Esophagus squamous epithelium (tissue), 5 donors: ENCODE data around the gene LILRB5. TPM values are rescaled to one million over a fixed set of nuclear protein-coding genes. Genes with fewer than 3 reads are reported as not detected.
A peak's percentile ranks its signal among the peaks of the same experiment; 100 is the strongest.

ENCODE experiments used
- DNase-seq: peaks from one replicate; lab custom pipeline; 2025; lab: John Stamatoyannopoulos, UW
- H3K27ac ChIP-seq, 4 donors: fragments of 200-600 bp; sonication (generic); one replicate each; pipeline ENCODE4 v1.5.1; 2016 to 2019; ENCODE audit warnings: mild to moderate bottlenecking in 1 of 4
- H3K27me3 ChIP-seq, 4 donors: fragments of 200-600 bp; sonication (generic); 1 replicate in 3 of 4; 2 replicates in 1 of 4; pipeline versions ENCODE4 v1.5.1 to v1.6.0; 2017 to 2021; ENCODE audit warnings: antibody characterized with exemption in 1 of 4
- H3K36me3 ChIP-seq, 3 donors: fragments of 200-600 bp; sonication (generic); one replicate each; pipeline ENCODE4 v1.5.1; 2016 to 2019
- H3K4me1 ChIP-seq, 3 donors: fragments of 200-600 bp; sonication (generic); one replicate each; pipeline ENCODE4 v1.5.1; 2017 to 2019
- H3K4me3 ChIP-seq, 4 donors: fragments of 200-600 bp; sonication (generic); 1 replicate in 3 of 4; 2 replicates in 1 of 4; pipeline ENCODE4 v1.5.1; 2016 to 2019; ENCODE audit warnings: mild to moderate bottlenecking in 2 of 4, moderate library complexity in 1 of 4
- H3K9me3 ChIP-seq, 3 donors: fragments of 200-600 bp; sonication (generic); one replicate each; pipeline ENCODE4 v1.5.1; 2016 to 2019
- POLR2A ChIP-seq, 4 donors: fragments of 450-650 bp; IDR thresholded peaks; one replicate each; pipeline ENCODE4 v1.6.1; 2017; ENCODE audit warnings: antibody characterized with exemption in 4 of 4, mild to moderate bottlenecking in 4 of 4, moderate library complexity in 3 of 4
- WGBS, 2 donors: methylation state at CpG; one replicate each; pipeline ENCODE4 v1.1.5; 2018; 5-methylcytosine and 5-hydroxymethylcytosine counted together
- intact Hi-C: fragments of 100-400 bp; cut with DNase I; formaldehyde crosslinking; loops from one replicate; pipeline ENCODE4 v1.15.0; 2022
- small RNA-seq, 4 donors: library from RNA; depleted of rRNA; stranded (forward); fragments of <200 nt; gene quantifications; one replicate each; pipeline ENCODE3, GENCODE V24; 2016
- total RNA-seq, 4 donors: library from RNA; depleted of rRNA; stranded (reverse); fragments of >200 nt; gene quantifications; one replicate each; pipeline ENCODE4 v1.1.0, GENCODE V29; 2016
- TF ChIP-seq, protein P1 (sequence below), 6 experiments: fragments of 450-650 bp in 4 of 6; fragments of 200-600 bp in 2 of 6; sonication (generic) in 2 of 6; IDR thresholded peaks; one replicate each; pipeline ENCODE4 v1.5.1; 2016 to 2019; ENCODE audit warnings: antibody characterized with exemption in 6 of 6, mild to moderate bottlenecking in 4 of 6, moderate library complexity in 4 of 6
- donor health status: DM: yes; HTN: yes; CAD: no.

The LILRB5 gene
- total RNA-seq, 4 donors from 2014 or later, result 1.4 to 9.3 (median 5.8) TPM; not detected in 1

DNA sequence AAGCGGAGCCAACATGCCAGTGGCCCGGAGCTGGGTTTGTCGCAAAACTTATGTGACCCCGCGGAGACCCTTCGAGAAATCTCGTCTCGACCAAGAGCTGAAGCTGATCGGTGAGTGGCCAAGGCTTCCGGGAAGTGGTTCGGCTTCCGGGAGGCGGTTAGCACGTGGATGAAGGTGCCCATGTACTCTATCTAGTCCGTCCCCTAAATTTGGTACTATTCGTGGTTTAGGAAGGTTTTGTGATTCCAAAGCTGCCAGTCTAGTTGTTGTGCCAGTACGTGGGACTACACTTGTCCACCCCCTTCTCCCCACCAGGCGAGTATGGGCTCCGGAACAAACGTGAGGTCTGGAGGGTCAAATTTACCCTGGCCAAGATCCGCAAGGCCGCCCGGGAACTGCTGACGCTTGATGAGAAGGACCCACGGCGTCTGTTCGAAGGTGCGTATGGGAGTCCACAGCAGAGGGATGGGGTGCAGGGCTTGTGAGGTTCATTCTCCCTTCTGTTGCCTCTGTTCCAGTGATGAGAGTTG is 55.8 kb downstream of the LILRB5 start:
- TF ChIP-seq POLR2A (IDR thresholded peaks at IDR 0.05), result no peak
- TF ChIP-seq, protein P1, sequence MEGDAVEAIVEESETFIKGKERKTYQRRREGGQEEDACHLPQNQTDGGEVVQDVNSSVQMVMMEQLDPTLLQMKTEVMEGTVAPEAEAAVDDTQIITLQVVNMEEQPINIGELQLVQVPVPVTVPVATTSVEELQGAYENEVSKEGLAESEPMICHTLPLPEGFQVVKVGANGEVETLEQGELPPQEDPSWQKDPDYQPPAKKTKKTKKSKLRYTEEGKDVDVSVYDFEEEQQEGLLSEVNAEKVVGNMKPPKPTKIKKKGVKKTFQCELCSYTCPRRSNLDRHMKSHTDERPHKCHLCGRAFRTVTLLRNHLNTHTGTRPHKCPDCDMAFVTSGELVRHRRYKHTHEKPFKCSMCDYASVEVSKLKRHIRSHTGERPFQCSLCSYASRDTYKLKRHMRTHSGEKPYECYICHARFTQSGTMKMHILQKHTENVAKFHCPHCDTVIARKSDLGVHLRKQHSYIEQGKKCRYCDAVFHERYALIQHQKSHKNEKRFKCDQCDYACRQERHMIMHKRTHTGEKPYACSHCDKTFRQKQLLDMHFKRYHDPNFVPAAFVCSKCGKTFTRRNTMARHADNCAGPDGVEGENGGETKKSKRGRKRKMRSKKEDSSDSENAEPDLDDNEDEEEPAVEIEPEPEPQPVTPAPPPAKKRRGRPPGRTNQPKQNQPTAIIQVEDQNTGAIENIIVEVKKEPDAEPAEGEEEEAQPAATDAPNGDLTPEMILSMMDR (IDR thresholded peaks at IDR 0.05), result no peak
- intact Hi-C loops, result no loop called here
- WGBS, 2 donors, result 0 to 1% methylated on average over 15 of the region's 28 CpGs
- Histone ChIP-seq H3K36me3 (peaks cover 15 to 51% (median 16%) of the 10 kb centered on the region in 3 donors), H3K4me3 (peak overlapping the region; percentile 63 to 85 (median 78)), H3K27ac (peak overlapping the region; percentile 91 to 99 (median 94)), H3K4me1 (peaks cover 21 to 59% (median 49%) of the 10 kb centered on the region in 3 donors), H3K9me3 (no peaks in the 10 kb centered on the region), H3K27me3 (no peaks in the 10 kb centered on the region)
- DNase-seq, result no peak

Small RNA genes lying within 50 kb of the gene (small RNA-seq; reads per million reads assigned to genes)
- gene AC245884.12 (0 reads per million in 4 donors), gene MIR4752 (0 reads per million in 4 donors), gene RNU6-1307P (0 reads per million in 4 donors)

Other genes starting within 250 kb of the LILRB5 start
- gene VSTM1, start 193.4 kb downstream of the LILRB5 start, total RNA-seq, result not detected
- not detected for gene TARM1, start 175.9 kb downstream of the LILRB5 start, total RNA-seq
- 1 to 10 TPM in 2 of 4 donors, under 1 TPM in 1, not detected in 1; 0.70 to 1.6 (median 1.3) TPM for gene OSCAR, start 156.5 kb downstream of the LILRB5 start, total RNA-seq
- 10 to 100 TPM; 20.9 to 29.5 (median 25.4) TPM for gene NDUFA3, start 154.4 kb downstream of the LILRB5 start, total RNA-seq
- 1 to 10 TPM; 6.1 to 9.0 (median 7.4) TPM for gene TFPT, start 141.6 kb downstream of the LILRB5 start, total RNA-seq
- gene PRPF31, start 141.5 kb downstream of the LILRB5 start, total RNA-seq, result 10 to 100 TPM; 41.8 to 49.2 (median 43.2) TPM
- 10 to 100 TPM; 18.0 to 27.9 (median 18.7) TPM for gene CNOT3, start 119.5 kb downstream of the LILRB5 start, total RNA-seq
- 1 to 10 TPM; 1.7 to 4.7 (median 4.3) TPM for gene LENG1, start 97.6 kb downstream of the LILRB5 start, total RNA-seq
- 10 to 100 TPM in 3 of 4 donors, 1 to 10 TPM in 1; 4.0 to 45.6 (median 17.5) TPM for gene TMC4, start 84.1 kb downstream of the LILRB5 start, total RNA-seq
- gene MBOAT7, start 67.7 kb downstream of the LILRB5 start, total RNA-seq, result 10 to 100 TPM; 32.2 to 56.2 (median 40.8) TPM
- 10 to 100 TPM; 56.1 to 70.9 (median 64.4) TPM for gene TSEN34, start 66.0 kb downstream of the LILRB5 start, total RNA-seq
- gene RPS9, start 56.4 kb downstream of the LILRB5 start, total RNA-seq, result 1,000 to 10,000 TPM; 1,466 to 2,803 (median 2,105) TPM
- gene LILRB3, start 34.3 kb downstream of the LILRB5 start, total RNA-seq, result 10 to 100 TPM in 1 of 4 donors, 1 to 10 TPM in 2, not detected in 1; 7.8 to 18.8 (median 8.3) TPM
- 1 to 10 TPM in 1 of 4 donors, under 1 TPM in 2, not detected in 1; 0.53 to 1.7 (median 0.95) TPM for gene LILRA6, start 14.5 kb downstream of the LILRB5 start, total RNA-seq
- 1 to 10 TPM in 2 of 4 donors, under 1 TPM in 1, not detected in 1; 0.40 to 1.9 (median 1.0) TPM for gene LILRB2, start 23.8 kb upstream of the LILRB5 start, total RNA-seq
- gene LILRA5, start 55.9 kb upstream of the LILRB5 start, total RNA-seq, result 1 to 10 TPM in 1 of 4 donors, under 1 TPM in 2, not detected in 1; 0.38 to 1.4 (median 0.70) TPM
- under 1 TPM in 1 of 4 donors, not detected in 3; 0.19 TPM for gene LILRA4, start 81.9 kb upstream of the LILRB5 start, total RNA-seq
- 10 to 100 TPM in 2 of 4 donors, 1 to 10 TPM in 1, under 1 TPM in 1; 0.57 to 11.4 (median 6.1) TPM for gene LAIR1, start 107.7 kb upstream of the LILRB5 start, total RNA-seq
- gene TTYH1, start 158.2 kb upstream of the LILRB5 start, total RNA-seq, result 1 to 10 TPM in 2 of 4 donors, under 1 TPM in 1, not detected in 1; 0.44 to 4.4 (median 2.0) TPM
- 10 to 100 TPM; 22.9 to 95.2 (median 49.6) TPM for gene LENG8, start 191.9 kb upstream of the LILRB5 start, total RNA-seq
- gene LENG9, start 206.5 kb upstream of the LILRB5 start, total RNA-seq, result 10 to 100 TPM in 2 of 4 donors, 1 to 10 TPM in 2; 8.1 to 13.1 (median 10.1) TPM
- 10 to 100 TPM in 2 of 4 donors, 1 to 10 TPM in 2; 6.0 to 39.4 (median 9.8) TPM for gene CDC42EP5, start 216.0 kb upstream of the LILRB5 start, total RNA-seq
- not detected for gene LAIR2, start 245.6 kb upstream of the LILRB5 start, total RNA-seq